Measurements from ENCODE around the gene HMMR.
A peak's percentile ranks its signal among the peaks of the same experiment; 100 is the strongest.
"Not testable (repeated sequence)": the region's sequence is repeated elsewhere in the genome, so short reads cannot be mapped to it uniquely, and the experiment has no call there.

HMMR gene

DNA sequence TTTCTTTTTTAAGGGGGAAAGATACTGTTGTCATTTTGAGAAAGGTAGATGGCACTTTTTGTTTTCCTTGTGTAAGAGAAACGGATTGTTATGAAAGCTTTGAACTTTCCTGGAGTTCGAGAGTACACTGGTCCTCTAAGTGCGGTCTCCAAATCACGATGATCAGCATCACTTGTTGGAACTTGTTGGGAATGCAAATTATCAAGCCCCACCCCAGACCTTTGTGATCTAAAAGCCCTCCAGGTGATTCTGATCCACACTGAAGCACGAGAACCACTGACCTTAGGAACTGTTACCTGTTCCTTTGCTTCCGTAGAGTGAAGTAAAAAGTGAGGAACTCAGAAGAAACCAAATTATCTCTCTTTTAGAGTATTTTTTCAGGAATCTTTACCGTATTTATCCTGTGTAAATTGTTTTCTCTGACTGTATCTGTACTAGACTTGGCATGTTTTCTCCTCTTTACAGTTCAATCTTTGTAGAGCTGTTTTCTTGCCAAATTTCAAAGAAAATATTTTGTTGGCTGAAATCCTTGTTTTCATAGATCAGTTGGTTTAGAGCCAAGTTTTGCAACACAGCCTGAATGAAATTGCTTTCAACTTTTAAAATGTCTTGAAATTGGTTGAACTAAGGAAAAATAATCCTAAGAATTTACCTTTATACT lies 49.0 kb downstream of the HMMR start:
- Histone ChIP-seq H3K9me3 (ENCODE audit: control insufficient read depth, low read length) (no peaks in the 10 kb centered on the region), H3K9ac (ENCODE audit: low read length) (peak overlapping the region; percentile 42), H3K4me3 (ENCODE audit: low read length) (peak overlapping the region; percentile 95), H3K27me3 (replicated peaks; ENCODE audit: control insufficient read depth, insufficient read depth, low read length) (no peaks in the 10 kb centered on the region), H3K4me1 (ENCODE audit: control insufficient read depth, insufficient read depth, low read length) (peaks cover 51% of the 10 kb centered on the region), H3K36me3 (ENCODE audit: control insufficient read depth, insufficient read depth, low read length, severe bottlenecking) (peaks cover 24% of the 10 kb centered on the region)
- DNase-seq (ENCODE audit: low read depth) = peak; percentile 94

DNA sequence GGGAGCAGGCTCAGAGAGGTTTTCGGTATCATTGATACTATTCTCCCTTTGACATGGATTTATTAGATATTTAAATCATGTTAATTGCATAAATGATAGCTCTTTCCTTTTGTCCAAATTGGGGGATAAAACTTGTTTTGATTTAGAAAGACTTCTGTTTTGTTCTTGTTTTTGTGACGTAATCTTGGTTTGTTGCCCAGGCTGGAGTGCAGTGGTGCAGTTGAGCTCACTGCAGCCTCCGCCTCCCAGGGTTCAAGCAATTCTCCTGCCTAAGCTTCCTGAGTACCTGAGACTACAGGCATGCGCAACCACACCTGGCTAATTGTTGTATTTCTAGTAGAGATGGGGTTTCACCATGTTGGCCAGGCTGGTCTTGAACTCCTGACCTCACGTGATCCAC lies 52.1 kb downstream of the HMMR start:
- Histone ChIP-seq H3K36me3 (ENCODE audit: control insufficient read depth, insufficient read depth, low read length, severe bottlenecking) (peaks cover 55% of the 10 kb centered on the region), H3K9ac (ENCODE audit: low read length) (no peak overlapping the region), H3K4me3 (ENCODE audit: low read length) (no peak overlapping the region), H3K4me1 (ENCODE audit: control insufficient read depth, insufficient read depth, low read length) (peaks cover 43% of the 10 kb centered on the region), H3K9me3 (ENCODE audit: control insufficient read depth, low read length) (no peaks in the 10 kb centered on the region), H3K27me3 (replicated peaks; ENCODE audit: control insufficient read depth, insufficient read depth, low read length) (no peaks in the 10 kb centered on the region)
- DNase-seq (ENCODE audit: low read depth) = peak; percentile 7

DNA sequence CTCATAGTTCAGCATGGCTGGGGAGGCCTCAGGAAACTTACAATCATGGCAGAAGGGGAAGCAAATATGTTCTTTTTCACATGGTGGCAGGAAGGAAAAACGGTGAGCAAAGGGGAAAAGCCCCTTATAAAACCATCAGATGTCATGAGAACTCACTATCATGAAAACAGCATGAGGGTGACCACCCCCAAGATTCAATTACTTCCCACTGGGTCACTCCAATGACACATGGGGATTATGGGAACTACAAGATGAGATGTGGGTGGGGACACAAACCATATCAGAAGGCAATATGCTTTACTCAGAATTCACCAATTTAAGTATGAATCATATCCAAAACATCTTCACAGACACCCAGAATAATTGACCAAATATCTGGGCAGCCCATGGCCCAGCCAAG lies 64.7 kb downstream of the HMMR start:
- H3K36me3 ChIP-seq (ENCODE audit: control insufficient read depth, insufficient read depth, low read length, severe bottlenecking) = peaks cover 11% of the 10 kb centered on the region
- no peaks in the 10 kb centered on the region for H3K27me3 ChIP-seq (replicated peaks; ENCODE audit: control insufficient read depth, insufficient read depth, low read length)
- no peak overlapping the region for H3K9ac ChIP-seq (ENCODE audit: low read length)

DNA sequence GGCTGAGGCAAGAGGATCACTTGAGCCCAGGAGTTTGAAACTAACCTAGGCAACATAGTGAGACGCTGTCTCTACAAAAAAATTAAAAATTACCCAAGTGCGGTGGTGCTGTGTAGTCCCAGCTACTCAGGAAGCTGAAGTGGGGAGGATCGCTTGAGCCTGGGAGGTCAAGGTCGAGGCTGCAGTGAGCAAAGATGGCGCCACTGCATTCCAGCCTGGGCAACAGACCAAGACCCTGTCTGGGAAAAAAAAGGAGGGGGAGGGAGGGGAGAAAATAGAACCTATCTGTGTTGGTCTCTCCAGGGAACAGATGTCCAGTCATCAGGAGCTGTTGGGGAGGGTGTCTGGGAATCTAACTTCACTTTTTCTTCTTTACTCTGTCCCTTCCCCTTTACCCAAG lies 69.3 kb downstream of the HMMR start:
- Histone ChIP-seq H3K4me1 (ENCODE audit: control insufficient read depth, insufficient read depth, low read length) (no peaks in the 10 kb centered on the region), H3K4me3 (ENCODE audit: low read length) (no peak overlapping the region), H3K27me3 (replicated peaks; ENCODE audit: control insufficient read depth, insufficient read depth, low read length) (peaks cover 8% of the 10 kb centered on the region), H3K36me3 (ENCODE audit: control insufficient read depth, insufficient read depth, low read length, severe bottlenecking) (no peaks in the 10 kb centered on the region), H3K9me3 (ENCODE audit: control insufficient read depth, low read length) (peaks cover 4% of the 10 kb centered on the region), H3K9ac (ENCODE audit: low read length) (no peak overlapping the region)
- no peak for DNase-seq (ENCODE audit: low read depth)

More for the DNA sequence above, 64.7 kb downstream of the HMMR start:
- peaks cover 4% of the 10 kb centered on the region for H3K9me3 ChIP-seq (ENCODE audit: control insufficient read depth, low read length)
- H3K4me1 ChIP-seq (ENCODE audit: control insufficient read depth, insufficient read depth, low read length) = no peaks in the 10 kb centered on the region
- DNase-seq (ENCODE audit: low read depth) = no peak
- no peak overlapping the region for H3K4me3 ChIP-seq (ENCODE audit: low read length)

DNA sequence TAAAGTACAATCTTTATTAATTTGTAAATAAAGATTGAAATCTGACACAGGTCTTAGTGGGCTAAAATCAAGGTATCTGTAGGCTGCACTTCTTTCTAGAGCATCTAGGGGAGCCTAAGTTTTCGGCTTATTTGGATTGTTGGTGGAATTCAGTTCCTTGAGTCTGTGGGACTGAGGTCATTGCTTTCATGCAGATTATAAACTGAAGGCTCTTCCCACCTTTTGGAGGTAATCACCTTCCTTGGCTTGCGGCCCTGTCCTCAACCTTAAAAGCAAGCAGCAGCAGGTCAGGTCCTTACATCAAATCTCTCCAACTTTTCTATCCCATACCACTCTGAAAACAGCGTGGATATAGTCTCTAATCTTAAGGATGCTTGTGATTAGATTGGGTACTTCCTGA lies 70.8 kb downstream of the HMMR start:
- no peaks in the 10 kb centered on the region for H3K9me3 ChIP-seq (ENCODE audit: control insufficient read depth, low read length)
- peaks cover 8% of the 10 kb centered on the region for H3K27me3 ChIP-seq (replicated peaks; ENCODE audit: control insufficient read depth, insufficient read depth, low read length)
- H3K4me3 ChIP-seq (ENCODE audit: low read length) = no peak overlapping the region
- no peak overlapping the region for H3K9ac ChIP-seq (ENCODE audit: low read length)
- H3K4me1 ChIP-seq (ENCODE audit: control insufficient read depth, insufficient read depth, low read length) = no peaks in the 10 kb centered on the region
- H3K36me3 ChIP-seq (ENCODE audit: control insufficient read depth, insufficient read depth, low read length, severe bottlenecking) = no peaks in the 10 kb centered on the region
- no peak for DNase-seq (ENCODE audit: low read depth)

DNA sequence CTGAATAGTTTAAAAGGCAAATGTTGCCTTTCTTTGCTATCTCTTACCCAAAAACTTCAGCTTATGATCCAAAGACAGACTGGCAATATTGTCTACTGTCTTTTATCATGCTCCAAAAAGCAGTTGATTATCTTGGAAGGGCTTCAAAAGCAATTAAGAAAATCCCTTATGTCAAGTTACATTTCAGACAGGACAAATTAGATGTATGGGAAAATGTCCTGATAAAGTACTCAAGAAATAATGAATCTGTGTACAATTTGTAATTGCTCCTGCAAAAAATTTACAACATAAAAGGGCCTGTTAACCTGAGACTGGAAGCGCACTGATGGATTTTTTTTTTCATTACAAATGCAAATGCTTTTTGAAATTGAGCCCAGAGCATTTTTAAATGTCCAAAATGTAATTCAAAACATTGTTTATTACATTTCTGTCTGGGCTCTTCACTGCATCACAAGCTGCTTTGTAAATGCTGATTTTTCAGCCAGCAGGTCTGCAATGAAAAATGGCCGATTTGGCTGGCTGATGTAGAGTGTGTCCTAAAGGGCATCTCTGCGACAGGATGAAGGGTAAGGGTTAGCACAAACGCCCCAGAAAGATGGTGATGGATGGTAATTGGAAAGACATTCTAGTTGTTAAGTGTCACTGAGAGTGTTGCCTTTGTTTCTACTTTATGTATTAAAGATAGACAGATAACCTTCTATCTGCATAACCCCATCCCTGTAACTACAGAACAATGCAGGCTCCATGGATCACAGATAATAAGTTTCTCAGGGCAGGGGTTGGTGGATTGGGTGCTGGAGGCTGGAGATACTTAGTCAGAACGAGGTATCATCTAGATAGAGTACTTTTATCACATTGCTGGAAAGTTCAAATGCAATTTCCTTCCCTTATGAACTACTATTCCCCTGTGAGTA lies 72.0 kb downstream of the HMMR start:
- H3K4me1 ChIP-seq (ENCODE audit: control insufficient read depth, insufficient read depth, low read length) = no peaks in the 10 kb centered on the region
- no peaks in the 10 kb centered on the region for H3K9me3 ChIP-seq (ENCODE audit: control insufficient read depth, low read length)
- DNase-seq (ENCODE audit: low read depth) = no peak

DNA sequence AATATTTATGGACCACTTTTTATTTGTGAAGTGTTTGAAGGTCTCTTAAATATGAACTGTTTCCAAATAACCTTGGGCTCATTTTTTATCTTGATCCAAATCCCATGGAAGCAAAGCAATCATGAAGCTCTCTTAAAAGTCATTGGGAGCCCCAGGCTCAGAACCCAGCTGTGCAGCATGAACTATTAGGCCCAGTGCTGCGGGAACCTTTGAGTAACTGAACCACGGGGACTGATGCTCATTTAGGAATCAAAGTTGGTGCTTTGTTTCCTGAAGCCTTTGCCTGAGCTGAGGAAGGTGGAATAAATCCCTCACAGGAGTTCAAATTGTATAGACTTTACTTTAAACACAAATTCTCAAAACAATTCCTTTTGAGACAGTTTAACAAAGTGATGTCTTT lies 72.8 kb downstream of the HMMR start:
- no peak for DNase-seq (ENCODE audit: low read depth)
- Histone ChIP-seq H3K9me3 (ENCODE audit: control insufficient read depth, low read length) (no peaks in the 10 kb centered on the region), H3K27me3 (replicated peaks; ENCODE audit: control insufficient read depth, insufficient read depth, low read length) (peaks cover 8% of the 10 kb centered on the region), H3K36me3 (ENCODE audit: control insufficient read depth, insufficient read depth, low read length, severe bottlenecking) (no peaks in the 10 kb centered on the region), H3K4me1 (ENCODE audit: control insufficient read depth, insufficient read depth, low read length) (no peaks in the 10 kb centered on the region), H3K4me3 (ENCODE audit: low read length) (no peak overlapping the region), H3K9ac (ENCODE audit: low read length) (no peak overlapping the region)

More for the DNA sequence above, 72.0 kb downstream of the HMMR start:
- H3K27me3 ChIP-seq (replicated peaks; ENCODE audit: control insufficient read depth, insufficient read depth, low read length) = peaks cover 8% of the 10 kb centered on the region
- H3K36me3 ChIP-seq (ENCODE audit: control insufficient read depth, insufficient read depth, low read length, severe bottlenecking) = no peaks in the 10 kb centered on the region
- no peak overlapping the region for H3K9ac ChIP-seq (ENCODE audit: low read length)
- no peak overlapping the region for H3K4me3 ChIP-seq (ENCODE audit: low read length)

DNA sequence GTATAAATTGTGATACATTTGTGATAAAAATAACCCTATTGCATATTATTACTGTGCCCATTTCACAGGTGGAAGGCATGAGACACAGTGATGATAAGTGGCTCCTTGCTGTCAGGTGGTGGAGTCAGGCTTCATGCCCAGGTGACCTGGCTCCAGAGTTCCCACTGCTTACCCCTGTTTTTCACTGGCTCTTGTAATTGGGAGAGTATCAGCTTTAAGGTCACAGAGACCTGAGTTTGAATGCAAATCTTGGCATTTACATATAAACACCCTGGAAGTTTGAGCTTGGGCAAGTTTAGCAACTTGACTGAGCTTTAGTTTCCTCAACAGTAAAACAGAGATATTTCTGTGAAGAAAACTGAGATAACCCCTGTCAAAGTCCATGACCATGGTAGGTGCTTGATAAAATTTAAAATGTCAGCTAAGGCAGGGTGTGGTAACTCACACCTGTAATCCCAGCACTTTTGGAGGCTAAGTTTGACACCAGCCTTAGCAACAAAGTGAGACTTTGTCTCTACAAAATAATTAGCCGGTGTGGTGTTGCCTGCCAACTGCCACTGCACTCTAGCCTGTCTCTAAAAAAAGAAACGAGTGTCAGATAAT lies 74.2 kb downstream of the HMMR start:
- Histone ChIP-seq H3K27me3 (replicated peaks; ENCODE audit: control insufficient read depth, insufficient read depth, low read length) (peaks cover 8% of the 10 kb centered on the region), H3K4me3 (ENCODE audit: low read length) (no peak overlapping the region), H3K9ac (ENCODE audit: low read length) (no peak overlapping the region), H3K36me3 (ENCODE audit: control insufficient read depth, insufficient read depth, low read length, severe bottlenecking) (no peaks in the 10 kb centered on the region), H3K9me3 (ENCODE audit: control insufficient read depth, low read length) (no peaks in the 10 kb centered on the region), H3K4me1 (ENCODE audit: control insufficient read depth, insufficient read depth, low read length) (no peaks in the 10 kb centered on the region)
- DNase-seq (ENCODE audit: low read depth) = no peak

DNA sequence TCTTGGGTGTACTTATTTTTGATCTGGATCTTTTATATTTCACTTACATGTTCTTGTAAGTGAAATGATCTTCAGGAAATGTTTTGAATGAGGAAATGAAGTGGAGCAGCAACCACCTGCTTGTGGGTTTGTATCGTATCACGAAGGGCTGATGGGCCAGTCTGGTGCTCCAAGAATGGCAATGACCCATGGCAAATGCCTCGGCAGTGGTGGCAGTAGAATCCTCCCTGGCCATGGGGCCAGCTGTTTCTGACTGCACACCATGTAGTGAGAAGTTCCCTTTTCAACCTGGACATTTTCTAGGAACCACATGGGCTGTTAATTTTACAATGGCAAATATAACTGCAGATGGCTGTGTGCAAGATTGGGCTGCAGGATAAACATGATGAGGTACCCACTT lies 74.9 kb downstream of the HMMR start:
- Histone ChIP-seq H3K9ac (ENCODE audit: low read length) (no peak overlapping the region), H3K27me3 (replicated peaks; ENCODE audit: control insufficient read depth, insufficient read depth, low read length) (peaks cover 8% of the 10 kb centered on the region), H3K4me3 (ENCODE audit: low read length) (no peak overlapping the region), H3K4me1 (ENCODE audit: control insufficient read depth, insufficient read depth, low read length) (no peaks in the 10 kb centered on the region), H3K9me3 (ENCODE audit: control insufficient read depth, low read length) (no peaks in the 10 kb centered on the region), H3K36me3 (ENCODE audit: control insufficient read depth, insufficient read depth, low read length, severe bottlenecking) (no peaks in the 10 kb centered on the region)
- no peak for DNase-seq (ENCODE audit: low read depth)

DNA sequence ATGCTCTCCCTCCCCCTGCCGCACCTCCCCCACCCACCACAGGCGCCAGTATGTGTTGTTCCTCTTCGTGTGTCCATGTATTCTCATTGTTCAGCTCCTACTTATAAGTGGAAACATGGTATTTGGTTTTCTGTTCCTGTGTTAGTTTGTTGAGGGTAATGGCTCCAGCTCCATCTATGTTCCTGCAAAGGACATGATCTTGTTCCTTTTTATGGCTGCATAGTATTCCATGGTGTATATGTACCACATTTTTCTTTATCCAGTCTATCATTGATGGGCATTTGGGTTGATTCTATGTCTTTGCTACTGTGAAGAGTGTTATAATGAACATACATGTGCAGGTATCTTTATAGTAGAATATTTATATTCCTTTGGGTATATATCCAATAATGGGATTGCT lies 76.0 kb downstream of the HMMR start:
- not testable (repeated sequence) for H3K4me3 ChIP-seq (ENCODE audit: low read length); H3K27me3 ChIP-seq (replicated peaks; ENCODE audit: control insufficient read depth, insufficient read depth, low read length); H3K36me3 ChIP-seq (ENCODE audit: control insufficient read depth, insufficient read depth, low read length, severe bottlenecking); H3K4me1 ChIP-seq (ENCODE audit: control insufficient read depth, insufficient read depth, low read length); DNase-seq (ENCODE audit: low read depth); H3K9ac ChIP-seq (ENCODE audit: low read length); H3K9me3 ChIP-seq (ENCODE audit: control insufficient read depth, low read length)

DNA sequence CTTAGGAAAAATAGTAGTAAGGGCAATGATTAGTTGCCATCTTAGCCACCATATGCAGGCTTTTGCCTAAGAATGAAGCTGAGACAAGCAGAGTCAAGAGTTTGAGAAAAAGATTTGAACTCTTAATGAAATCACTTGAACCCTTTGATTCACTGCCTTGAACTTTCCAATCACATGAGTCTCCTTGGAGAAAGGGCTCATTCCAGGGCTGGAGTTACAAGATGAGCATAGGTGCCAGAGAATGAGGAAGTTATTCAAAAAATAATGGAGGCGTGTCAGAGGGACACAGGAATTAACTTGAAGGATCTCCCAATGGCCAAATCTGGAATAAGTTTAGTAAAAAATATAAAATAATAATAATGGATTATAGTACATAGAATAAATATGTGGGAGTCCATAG lies 80.3 kb downstream of the HMMR start:
- Histone ChIP-seq H3K9me3 (ENCODE audit: control insufficient read depth, low read length) (no peaks in the 10 kb centered on the region), H3K4me3 (ENCODE audit: low read length) (no peak overlapping the region), H3K9ac (ENCODE audit: low read length) (no peak overlapping the region), H3K4me1 (ENCODE audit: control insufficient read depth, insufficient read depth, low read length) (no peaks in the 10 kb centered on the region), H3K27me3 (replicated peaks; ENCODE audit: control insufficient read depth, insufficient read depth, low read length) (no peaks in the 10 kb centered on the region), H3K36me3 (ENCODE audit: control insufficient read depth, insufficient read depth, low read length, severe bottlenecking) (no peaks in the 10 kb centered on the region)
- DNase-seq (ENCODE audit: low read depth) = no peak
